SK-N-SH (cell line): ENCODE measurements around the gene RBM19.

ENCODE experiments used
- TCF12 ChIP-seq: IDR thresholded peaks from 2 replicates; pipeline ENCODE4 v1.4.0; 2012
- TEAD4 ChIP-seq: IDR thresholded peaks from 2 replicates; pipeline ENCODE4 v1.4.0; 2012; ENCODE audit warnings: mild to moderate bottlenecking, borderline replicate concordance; ENCODE audit not compliant: insufficient read depth
- TF ChIP-seq, protein P1 (sequence below): fragments of 200-600 bp; sonication (generic); IDR thresholded peaks from 2 replicates; pipeline ENCODE4 v1.6.1; 2017; ENCODE audit warnings: antibody characterized with exemption, mild to moderate bottlenecking, moderate library complexity

DNA sequence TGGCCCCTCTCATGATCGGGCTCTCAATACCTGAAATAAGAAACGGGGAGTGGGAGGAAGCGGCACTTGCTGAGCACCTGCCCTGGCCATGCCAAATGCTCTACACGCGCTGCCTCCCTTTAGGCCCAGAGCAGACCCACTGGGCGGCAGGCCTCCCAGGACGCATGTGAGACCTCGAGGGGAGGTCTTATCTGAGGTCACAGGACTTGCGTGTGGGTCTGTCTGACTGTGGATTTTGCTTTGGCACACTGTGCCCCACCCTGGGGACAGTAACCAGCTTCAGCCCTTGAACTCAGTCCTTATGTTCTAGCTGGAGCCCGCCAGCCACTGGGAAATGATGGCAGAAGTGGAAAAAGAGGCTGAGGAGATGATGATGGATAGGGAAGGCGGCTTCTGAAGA, 91.8 kb downstream of the RBM19 start:
- TF ChIP-seq TEAD4 (no peak), TCF12 (no peak)
- TF ChIP-seq, protein P1, sequence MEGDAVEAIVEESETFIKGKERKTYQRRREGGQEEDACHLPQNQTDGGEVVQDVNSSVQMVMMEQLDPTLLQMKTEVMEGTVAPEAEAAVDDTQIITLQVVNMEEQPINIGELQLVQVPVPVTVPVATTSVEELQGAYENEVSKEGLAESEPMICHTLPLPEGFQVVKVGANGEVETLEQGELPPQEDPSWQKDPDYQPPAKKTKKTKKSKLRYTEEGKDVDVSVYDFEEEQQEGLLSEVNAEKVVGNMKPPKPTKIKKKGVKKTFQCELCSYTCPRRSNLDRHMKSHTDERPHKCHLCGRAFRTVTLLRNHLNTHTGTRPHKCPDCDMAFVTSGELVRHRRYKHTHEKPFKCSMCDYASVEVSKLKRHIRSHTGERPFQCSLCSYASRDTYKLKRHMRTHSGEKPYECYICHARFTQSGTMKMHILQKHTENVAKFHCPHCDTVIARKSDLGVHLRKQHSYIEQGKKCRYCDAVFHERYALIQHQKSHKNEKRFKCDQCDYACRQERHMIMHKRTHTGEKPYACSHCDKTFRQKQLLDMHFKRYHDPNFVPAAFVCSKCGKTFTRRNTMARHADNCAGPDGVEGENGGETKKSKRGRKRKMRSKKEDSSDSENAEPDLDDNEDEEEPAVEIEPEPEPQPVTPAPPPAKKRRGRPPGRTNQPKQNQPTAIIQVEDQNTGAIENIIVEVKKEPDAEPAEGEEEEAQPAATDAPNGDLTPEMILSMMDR: no peak
